ENCODE data around the gene JMJD8.

Gene JMJD8

DNA sequence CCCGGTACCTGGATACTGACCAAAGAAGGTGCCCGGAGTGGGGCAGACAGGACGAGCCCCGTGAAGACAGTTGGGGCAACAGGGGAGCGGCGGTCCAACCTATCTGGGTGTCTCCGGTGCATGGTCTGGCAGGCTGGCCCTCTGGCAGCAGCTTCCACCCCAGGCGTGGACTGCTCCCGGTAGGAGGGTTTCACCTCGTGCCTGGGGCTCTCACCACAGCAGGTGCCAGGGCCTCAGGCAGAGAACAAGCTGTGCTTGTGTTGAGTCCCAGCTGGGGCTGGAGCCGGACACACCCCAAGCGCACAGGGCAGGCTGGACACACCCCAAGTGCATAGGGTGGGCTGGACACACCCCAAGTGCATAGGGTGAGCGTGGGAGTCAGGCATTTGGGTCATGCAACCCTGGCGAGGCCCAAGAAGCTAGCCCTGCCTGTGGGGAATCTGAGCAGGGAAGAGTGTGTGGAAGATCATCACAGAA is 23.0 kb upstream of the JMJD8 start:
- Histone ChIP-seq H3K4me1 (ENCODE audit: insufficient read depth, low read length) (peaks cover 4% of the 10 kb centered on the region; the same call in 1 of the 2 replicates), H3K9ac (ENCODE audit: low read depth, low read length) (no peak overlapping the region), H3K9me3 (ENCODE audit: control insufficient read depth, insufficient read depth, low read length) (no peaks in the 10 kb centered on the region), H3K36me3 (ENCODE audit: insufficient read depth, low read length) (no peaks in the 10 kb centered on the region)

DNA sequence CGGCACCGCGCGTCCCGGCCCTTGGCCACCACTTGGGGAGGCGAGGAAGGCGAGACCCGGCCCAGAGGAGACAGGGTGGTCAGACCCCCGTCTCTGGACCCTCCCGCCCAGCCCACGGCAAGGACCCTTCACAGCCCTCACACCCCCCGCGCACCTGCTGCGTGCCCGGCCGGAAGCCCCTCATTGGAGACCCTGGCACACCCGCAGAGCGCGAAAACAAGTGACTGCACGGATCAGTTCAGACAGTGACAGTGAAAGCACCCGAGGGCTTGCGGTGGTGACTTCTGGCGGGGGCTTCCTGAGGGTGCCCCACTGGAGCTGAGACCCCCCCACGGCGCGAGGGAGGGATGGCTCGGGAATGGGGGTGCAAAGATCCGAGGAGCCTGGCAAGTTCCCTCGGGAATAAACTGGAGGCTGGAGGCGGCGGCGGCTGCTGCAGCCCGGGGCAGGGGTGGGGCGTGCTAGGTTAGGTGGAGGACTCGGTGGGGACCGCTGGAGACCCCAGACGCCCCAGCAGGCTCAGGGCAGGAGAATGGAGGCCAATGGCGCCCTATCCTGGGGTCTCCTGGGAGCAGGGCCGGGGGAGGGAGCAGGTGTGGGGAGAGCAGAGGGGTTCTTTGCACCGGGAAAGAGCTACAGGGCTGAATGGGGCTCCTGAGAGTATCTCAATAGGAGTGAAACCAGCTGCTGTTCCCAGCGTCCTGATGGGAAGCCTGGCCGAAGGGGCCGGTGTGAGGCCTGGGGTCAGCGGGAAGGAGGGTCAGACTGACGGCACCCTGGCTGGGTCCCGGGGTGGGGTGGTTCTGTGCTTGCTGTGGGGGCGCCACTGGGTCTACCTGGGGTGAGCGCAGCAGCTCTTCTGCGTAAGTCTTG is 22.3 kb upstream of the JMJD8 start:
- H3K9me3 ChIP-seq (ENCODE audit: control insufficient read depth, insufficient read depth, low read length) = no peaks in the 10 kb centered on the region
- H3K36me3 ChIP-seq (ENCODE audit: insufficient read depth, low read length) = no peaks in the 10 kb centered on the region
- peaks cover 4% of the 10 kb centered on the region; the same call in 1 of the 2 replicates for H3K4me1 ChIP-seq (ENCODE audit: insufficient read depth, low read length)
- peak overlapping the region; percentile 49; the same call in 1 of the 2 replicates for H3K9ac ChIP-seq (ENCODE audit: low read depth, low read length)

DNA sequence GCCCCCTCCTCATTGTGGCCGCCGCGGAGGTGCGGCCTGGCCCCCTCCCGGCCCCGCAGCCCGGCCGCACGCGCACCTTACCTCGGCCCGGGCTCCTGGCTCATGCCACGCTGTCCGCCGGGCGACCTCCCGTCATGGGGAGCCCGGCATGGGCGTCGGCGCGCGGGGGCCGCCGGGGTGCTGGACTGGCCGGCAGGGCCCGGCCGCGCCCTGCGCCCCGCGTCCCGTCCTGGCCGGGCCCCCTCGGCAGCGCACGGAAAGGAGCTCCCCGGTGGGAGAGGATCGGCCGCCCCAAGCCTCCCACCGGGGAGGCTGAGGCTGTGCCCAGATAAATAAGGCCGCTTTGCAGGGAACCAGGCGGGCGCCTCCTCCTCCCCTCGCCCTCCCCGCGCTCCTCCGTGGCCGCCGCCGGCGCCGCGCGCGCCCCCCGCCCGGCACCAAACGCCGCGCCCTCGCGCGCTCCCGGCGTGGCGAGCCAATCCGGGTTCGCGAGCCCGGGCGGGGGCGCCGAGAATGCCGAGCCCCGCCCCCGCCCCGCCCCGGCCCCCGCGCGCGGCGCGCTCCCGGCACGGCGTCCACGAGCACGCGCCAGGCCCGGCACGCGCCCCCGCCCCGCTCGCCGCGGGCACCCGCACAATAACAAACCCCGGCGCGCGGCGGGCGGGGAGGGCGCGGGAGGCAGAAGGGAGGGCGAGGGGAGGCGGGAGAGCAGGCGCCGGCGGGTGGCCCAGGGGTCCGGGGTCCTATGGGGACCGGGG is 21.5 kb upstream of the JMJD8 start, which contains the start of gene FBXL16:
Gene FBXL16, minus strand, starts transcription at position 371 of the 758 bp plus-strand sequence. CDS start 8,396 bp downstream, outside the sequence.
- H3K9me3 ChIP-seq (ENCODE audit: control insufficient read depth, insufficient read depth, low read length) = no peaks in the 10 kb centered on the region
- no peaks in the 10 kb centered on the region for H3K36me3 ChIP-seq (ENCODE audit: insufficient read depth, low read length)
- peaks cover 4% of the 10 kb centered on the region; the same call in 1 of the 2 replicates for H3K4me1 ChIP-seq (ENCODE audit: insufficient read depth, low read length)
- peak within 1 kb of the TSS; percentile 71 for H3K9ac ChIP-seq (ENCODE audit: low read depth, low read length)

DNA sequence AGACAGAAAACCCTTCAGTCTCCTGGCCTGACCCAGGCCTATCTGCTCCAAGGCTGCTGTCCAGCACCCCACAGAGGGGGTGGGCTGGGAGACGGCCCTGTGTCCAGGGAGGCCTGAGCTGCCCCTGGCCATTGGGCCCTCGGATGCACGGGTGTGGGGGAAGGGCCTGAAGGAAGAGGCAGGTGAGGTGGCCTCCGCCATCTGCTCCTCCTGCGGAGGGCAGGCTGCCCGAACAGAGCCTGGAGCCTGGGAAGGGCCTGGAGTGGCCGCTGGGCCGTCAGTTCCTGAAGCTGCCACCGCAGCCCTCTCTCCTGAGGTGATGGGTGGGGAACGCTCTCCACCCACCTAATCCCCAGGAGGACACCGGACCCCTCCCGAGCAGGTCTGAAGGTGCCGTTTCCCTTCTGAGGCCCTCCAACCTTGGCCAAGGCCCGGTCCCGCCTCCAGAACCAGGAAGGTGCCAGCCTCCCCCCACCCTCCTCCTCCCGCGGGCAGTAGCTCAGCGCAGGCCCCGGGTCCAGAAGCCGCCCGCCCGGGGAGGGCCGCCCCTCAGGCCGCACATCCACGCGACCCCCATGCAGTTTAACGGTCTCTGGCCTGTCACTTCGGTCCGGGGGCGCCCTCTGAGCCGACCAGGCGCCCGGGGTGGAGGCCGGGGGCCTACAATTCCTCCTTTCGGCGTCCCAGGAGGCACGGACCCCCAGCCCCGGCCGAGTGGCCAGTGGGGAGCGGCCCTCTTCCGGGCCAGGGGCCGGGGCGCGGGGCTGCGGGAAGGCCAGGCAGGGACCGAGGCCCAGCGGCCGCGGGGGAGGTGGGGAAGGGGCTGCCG is 20.6 kb upstream of the JMJD8 start:
- peaks cover under 1% of the 10 kb centered on the region; the same call in 1 of the 2 replicates for H3K4me1 ChIP-seq (ENCODE audit: insufficient read depth, low read length)
- no peaks in the 10 kb centered on the region for H3K9me3 ChIP-seq (ENCODE audit: control insufficient read depth, insufficient read depth, low read length)
- peak overlapping the region; percentile 30 for H3K9ac ChIP-seq (ENCODE audit: low read depth, low read length)
- no peaks in the 10 kb centered on the region for H3K36me3 ChIP-seq (ENCODE audit: insufficient read depth, low read length)

DNA sequence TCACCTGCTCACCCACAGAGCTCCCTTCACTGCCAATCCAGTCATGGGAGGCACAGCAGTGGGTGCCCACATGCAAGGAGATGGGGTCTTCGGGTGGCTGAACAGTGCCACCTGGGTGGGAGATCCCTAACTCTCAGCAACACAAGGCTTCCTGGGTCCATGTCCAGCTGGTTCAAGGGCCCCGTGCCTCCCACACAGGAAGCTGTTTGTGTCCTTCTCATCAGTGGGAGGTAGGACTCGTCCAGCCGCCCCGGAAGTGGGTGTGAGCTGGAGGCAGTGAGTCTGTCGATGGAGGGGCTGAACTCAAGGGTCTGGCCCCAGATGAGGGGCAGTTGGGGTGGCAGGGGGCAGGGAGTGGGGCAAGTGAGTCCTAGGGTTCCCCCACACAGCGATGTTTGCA is 19.9 kb upstream of the JMJD8 start:
- Histone ChIP-seq H3K9me3 (ENCODE audit: control insufficient read depth, insufficient read depth, low read length) (no peaks in the 10 kb centered on the region), H3K4me1 (ENCODE audit: insufficient read depth, low read length) (no peaks in the 10 kb centered on the region; the same call in 1 of the 2 replicates), H3K9ac (ENCODE audit: low read depth, low read length) (no peak overlapping the region), H3K36me3 (ENCODE audit: insufficient read depth, low read length) (no peaks in the 10 kb centered on the region)

DNA sequence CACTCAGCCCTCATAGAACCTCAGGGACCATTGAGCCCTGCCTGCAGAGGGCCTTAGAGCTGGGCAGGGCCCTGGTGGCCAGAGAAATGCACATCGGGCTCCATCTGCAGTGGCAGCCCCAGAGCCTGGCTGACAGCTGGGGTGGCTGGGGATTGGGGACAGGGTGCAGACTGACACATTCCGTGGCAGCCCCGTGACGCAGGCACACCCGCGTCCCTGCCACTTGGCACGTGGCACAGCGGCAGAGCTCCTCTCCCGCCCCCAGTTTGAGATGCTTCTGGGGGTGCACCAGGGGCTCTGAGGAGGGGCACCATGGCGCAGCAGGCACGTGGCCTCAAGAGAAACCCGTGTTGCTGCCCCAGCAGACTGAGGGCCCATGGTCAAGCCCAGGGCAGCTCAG is 19.3 kb upstream of the JMJD8 start:
- no peak overlapping the region for H3K9ac ChIP-seq (ENCODE audit: low read depth, low read length)
- H3K9me3 ChIP-seq (ENCODE audit: control insufficient read depth, insufficient read depth, low read length) = no peaks in the 10 kb centered on the region
- H3K4me1 ChIP-seq (ENCODE audit: insufficient read depth, low read length) = no peaks in the 10 kb centered on the region; the same call in 1 of the 2 replicates
- no peaks in the 10 kb centered on the region for H3K36me3 ChIP-seq (ENCODE audit: insufficient read depth, low read length)

DNA sequence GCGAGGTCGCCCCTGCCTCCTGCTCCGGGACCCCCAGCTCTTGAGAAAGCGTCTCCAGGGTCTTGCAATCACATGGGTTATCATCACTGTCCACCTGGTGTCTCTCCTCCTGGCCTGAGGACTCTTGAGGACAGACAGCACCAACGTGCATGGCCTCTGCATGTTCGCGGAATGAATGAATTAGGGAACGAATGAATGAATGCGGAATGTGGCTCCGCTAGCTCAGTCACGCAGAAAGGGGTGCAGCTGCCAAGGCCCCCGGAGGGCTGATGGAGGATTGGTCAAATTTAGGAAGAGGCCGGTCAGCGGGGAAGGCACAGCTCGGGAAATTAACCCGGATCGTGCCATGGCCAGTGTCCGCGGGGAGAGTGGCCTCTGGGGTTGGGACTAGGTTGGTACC is 18.2 kb upstream of the JMJD8 start:
- Histone ChIP-seq H3K9ac (ENCODE audit: low read depth, low read length) (no peak overlapping the region), H3K9me3 (ENCODE audit: control insufficient read depth, insufficient read depth, low read length) (no peaks in the 10 kb centered on the region), H3K36me3 (ENCODE audit: insufficient read depth, low read length) (no peaks in the 10 kb centered on the region), H3K4me1 (ENCODE audit: insufficient read depth, low read length) (no peaks in the 10 kb centered on the region; the same call in 1 of the 2 replicates)

DNA sequence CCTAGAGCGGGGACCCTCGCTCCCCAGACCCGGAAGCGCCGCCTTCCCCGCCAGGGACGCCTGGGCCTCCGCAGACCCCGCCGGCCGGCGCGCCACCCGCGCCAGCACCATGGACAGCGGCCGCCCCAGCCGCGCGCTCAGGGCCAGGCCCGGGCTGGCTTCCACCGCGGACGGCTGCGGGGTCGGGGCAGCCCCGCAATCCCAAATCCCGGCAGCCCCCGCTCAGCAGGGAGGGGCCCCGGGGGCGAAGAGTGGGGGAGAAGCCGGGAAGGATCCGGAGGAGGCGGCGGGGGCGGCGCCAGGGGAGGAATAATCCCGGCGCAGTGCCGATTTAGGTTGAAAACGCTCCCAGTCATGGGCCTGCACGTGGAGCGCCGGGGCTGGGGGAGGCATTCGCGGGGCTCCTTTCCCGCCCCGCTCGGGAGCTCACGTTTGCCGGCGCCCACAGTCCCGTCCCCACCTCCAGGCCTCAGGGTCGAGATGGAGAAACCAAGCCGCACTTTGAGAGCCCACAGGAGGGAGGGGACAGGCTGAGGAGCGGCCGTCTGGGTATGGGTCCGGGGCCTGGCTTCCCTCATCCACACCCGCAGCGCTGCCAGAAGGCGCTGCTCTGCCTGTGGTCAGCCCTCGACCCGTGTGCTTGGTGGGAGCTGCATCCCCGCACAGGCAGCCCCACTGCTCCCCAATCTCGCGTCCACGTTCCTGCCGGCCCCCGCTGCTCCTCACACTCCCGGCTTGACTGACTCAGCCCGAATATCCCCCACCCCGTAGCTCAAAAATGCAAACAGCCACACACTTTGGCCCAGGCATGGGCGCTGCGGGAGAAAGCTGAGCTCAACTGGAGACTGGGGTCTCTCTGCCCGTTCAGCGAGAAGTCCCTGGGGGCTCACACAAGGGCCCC is 16.8 kb upstream of the JMJD8 start:
- Histone ChIP-seq H3K36me3 (ENCODE audit: insufficient read depth, low read length) (no peaks in the 10 kb centered on the region), H3K9me3 (ENCODE audit: control insufficient read depth, insufficient read depth, low read length) (no peaks in the 10 kb centered on the region), H3K9ac (ENCODE audit: low read depth, low read length) (no peak overlapping the region; the same call in 1 of the 2 replicates), H3K4me1 (ENCODE audit: insufficient read depth, low read length) (no peaks in the 10 kb centered on the region; the same call in 1 of the 2 replicates)

DNA sequence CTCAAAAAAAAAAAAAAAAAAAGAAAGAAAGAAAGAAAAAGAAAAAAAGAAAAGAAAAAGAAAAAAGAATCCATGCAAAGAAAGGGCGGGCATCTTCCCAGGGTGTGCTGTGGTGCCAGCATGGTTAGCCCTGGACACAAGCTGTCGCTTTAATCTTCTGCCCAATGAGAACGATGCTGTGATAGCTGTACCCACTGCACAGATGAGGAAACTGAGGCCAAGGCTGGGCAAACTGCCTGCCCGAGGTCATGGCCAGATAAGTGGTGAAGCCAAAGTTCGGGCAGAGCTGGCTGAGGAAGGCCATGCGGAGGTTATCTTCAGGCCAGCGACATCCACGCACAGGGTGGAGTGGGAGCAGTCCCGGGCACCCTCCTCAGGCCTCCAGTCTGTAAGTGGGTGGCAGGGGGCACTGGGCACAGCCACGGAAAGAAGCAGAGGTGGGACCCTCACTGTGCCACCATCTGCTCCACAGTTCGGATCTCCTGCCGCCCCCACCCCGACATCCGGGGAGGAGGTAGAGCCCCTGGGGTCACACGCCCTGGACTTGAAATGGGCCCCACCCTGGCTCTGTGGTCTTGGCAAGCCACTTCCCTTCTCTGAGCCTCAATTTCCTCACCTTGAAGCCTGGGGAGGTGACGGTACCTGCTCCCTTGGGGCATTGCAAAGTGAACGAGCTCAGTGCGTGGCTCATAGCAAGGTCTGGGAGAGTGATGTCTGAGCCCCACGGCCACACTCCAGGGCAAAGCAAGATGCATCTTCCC is 15.0 kb upstream of the JMJD8 start:
- Histone ChIP-seq H3K36me3 (ENCODE audit: insufficient read depth, low read length) (no peaks in the 10 kb centered on the region), H3K4me1 (ENCODE audit: insufficient read depth, low read length) (no peaks in the 10 kb centered on the region; the same call in 1 of the 2 replicates), H3K9ac (ENCODE audit: low read depth, low read length) (no peak overlapping the region), H3K9me3 (ENCODE audit: control insufficient read depth, insufficient read depth, low read length) (no peaks in the 10 kb centered on the region)

DNA sequence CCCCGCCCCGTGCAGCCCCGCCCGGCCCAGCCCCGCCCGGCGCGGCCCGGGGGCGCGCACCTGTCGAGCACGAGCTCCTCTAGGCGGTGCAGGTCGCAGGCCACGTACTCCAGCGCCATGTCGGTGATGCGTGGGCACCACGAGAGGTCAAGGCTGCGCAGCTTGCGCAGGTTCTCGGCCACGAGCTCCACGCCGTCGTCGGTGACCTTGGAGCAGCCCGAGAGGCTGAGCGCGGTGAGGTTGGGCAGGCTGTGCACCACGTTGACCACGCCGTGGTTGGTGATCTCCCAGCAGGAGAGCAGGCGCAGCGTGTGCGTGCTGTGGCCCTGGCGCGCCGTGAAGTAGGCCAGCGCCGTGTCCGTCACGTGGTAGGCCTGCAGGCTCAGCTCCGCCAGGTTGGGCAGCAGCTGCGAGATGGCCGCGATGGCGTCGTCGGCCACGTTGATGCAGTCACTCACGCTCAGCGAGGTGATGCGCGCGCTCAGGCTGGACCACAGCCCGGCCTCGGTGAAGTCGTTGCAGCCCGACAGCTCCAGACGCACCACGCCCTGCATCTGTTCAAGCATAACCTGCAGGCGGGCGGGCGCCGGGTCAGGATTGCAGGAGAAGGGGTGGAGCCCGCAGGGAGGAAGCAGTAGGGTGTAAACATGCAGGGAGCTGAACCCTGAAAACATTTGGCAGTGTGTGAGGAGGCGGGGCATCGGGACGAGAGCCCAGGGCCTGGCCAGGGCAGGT is 11.4 kb upstream of the JMJD8 start:
- H3K9me3 ChIP-seq (ENCODE audit: control insufficient read depth, insufficient read depth, low read length) = no peaks in the 10 kb centered on the region
- H3K9ac ChIP-seq (ENCODE audit: low read depth, low read length) = peak overlapping the region; percentile 51
- no peaks in the 10 kb centered on the region for H3K36me3 ChIP-seq (ENCODE audit: insufficient read depth, low read length)
- no peaks in the 10 kb centered on the region for H3K4me1 ChIP-seq (ENCODE audit: insufficient read depth, low read length)

DNA sequence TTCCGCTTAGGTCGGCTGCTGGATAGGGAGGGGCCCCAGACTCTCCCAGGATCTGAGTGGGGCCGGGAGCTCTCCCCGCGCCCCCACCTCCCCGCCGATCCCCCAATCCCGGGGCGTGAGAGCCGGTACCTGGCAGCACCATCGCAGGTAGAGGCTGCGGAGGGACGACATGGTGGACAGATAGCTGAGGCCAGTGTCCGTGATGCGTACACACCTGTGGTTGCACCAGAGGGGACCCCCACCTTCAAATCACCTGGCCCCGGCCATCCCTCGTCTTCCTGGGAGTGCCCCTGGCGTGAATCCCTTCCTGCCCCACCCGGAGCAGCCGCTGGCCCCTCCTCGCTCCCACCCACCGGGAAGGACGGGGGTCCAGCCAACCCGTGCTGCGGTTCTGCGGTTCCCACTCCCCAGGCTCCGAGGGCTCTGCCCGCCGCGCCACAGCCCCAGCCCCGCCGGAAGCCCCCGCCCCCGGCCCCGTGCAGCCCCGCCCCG is 10.8 kb upstream of the JMJD8 start:
- no peaks in the 10 kb centered on the region for H3K36me3 ChIP-seq (ENCODE audit: insufficient read depth, low read length)
- H3K9ac ChIP-seq (ENCODE audit: low read depth, low read length) = peak overlapping the region; percentile 45; the same call in 1 of the 2 replicates
- H3K4me1 ChIP-seq (ENCODE audit: insufficient read depth, low read length) = no peaks in the 10 kb centered on the region
- H3K9me3 ChIP-seq (ENCODE audit: control insufficient read depth, insufficient read depth, low read length) = no peaks in the 10 kb centered on the region
